ENCODE measurements around the gene NPAS3.

The NPAS3 gene

DNA sequence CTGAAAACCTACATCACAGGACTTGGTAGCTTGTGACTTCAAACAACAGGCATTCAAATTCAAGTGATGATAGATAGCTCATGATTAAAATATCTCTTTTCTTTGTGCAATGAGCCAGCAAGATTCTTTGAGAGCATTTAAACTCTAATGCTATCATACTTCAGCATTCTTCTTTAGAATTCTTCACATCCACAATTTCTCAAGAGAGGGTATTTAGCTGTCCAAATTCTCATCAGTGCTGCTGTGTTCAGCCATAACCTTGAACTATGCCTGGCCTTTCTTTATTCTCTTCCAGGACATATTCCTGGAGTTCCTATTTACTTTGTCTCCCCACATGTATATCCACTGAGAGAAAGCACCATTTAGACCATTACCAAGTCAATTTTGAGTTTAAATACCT, 691.1 kb downstream of the NPAS3 start:
- DNase-seq (ENCODE audit: low read depth in 2 of 2), result no peak

DNA sequence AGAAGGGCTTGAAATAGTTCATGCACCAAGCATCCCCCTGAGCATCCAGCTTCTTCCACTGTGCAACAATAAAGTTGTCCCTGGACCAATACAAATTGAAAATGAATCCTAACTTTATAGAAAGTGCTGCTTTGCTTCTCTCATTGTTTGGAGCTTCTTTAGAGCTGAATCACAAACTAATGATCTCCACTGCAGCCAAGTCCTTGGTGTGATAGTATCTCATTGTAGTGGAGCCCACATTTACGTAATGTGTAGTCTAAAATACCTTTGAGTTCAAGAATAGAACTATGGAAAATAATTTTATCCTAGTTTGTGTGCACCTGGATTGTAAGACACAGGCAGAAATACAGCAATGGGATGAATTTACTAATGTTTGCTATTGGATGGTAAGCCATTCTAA, 692.3 kb downstream of the NPAS3 start:
- no peak for DNase-seq (ENCODE audit: low read depth in 2 of 2)

DNA sequence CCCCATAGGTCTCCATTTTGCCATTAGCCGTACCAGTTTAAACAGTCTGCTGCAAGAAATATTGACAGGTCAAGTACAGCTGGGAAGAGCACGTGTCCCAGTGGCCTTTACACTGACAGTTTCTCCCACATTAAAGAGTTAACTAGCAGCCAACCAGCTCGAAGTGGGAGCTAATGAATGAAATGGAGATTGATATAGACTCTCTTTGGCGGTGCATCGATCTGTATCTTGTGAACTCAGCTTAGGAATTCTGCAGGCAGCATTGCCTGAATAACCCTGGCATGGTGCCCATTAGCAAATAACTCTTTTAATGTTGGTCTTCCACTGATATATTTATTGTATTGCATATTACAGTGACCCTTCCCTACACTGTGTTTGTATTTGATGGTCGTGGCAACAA, 692.8 kb downstream of the NPAS3 start:
- no peak for DNase-seq (ENCODE audit: low read depth in 2 of 2)

DNA sequence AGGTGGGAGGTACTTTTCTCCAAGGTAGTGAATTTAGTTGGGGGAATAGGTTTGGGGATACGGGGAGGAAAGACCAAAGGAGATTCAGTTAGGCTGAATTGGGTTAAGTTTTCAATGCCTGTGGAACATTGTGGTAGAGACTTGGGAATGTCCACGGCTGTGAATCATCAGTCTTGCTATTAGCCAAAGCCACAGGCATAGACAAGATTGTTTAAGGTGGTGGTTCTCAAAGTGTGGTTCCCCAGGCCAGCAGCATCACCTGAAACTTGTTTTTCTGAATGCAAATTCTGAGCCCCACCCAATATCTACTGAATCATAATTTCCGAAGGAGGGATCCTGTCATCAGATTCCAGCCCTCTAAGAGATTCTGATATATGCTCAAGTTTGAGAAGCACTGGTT, 696.0 kb downstream of the NPAS3 start:
- no peak for DNase-seq (ENCODE audit: low read depth in 2 of 2)

DNA sequence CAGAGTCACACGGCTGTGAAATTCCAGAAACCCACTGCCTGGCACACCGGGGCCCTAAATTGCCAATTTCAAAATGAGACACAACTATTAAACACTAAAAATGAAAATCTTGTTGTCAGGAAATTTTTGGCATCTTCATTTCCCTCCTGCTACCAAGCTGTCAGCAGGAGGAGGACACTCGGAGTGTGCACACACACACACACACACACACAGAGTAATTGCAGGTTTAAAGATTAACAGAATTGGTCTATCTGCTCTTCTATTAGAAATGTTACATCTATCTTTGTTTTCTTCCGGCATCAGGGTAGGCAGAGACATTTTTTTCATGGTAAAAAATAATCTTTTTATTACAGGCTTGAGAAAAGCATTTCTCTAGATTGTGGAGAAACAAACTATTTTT, 698.0 kb downstream of the NPAS3 start:
- no peak for DNase-seq (ENCODE audit: low read depth in 2 of 2)

DNA sequence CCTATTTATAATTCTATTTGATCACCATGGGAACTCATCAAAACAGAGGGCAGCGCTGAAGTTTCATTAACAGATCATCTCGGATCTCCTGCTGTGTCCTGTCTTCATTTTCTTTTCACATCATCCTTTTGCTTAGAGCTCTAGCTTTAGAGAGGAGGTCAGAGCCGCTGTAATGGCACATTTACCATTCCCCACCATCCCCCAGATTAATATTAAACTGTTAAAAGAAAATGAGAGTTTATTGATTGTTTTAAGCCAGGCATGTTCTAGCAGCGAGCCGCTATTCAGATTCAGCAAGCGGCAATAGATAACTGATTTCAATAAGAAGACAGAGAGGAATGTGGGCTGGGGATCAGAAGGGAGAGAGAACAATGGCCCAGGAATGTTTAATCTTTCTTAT, 703.4 kb downstream of the NPAS3 start:
- DNase-seq (ENCODE audit: low read depth in 2 of 2), result no peak

DNA sequence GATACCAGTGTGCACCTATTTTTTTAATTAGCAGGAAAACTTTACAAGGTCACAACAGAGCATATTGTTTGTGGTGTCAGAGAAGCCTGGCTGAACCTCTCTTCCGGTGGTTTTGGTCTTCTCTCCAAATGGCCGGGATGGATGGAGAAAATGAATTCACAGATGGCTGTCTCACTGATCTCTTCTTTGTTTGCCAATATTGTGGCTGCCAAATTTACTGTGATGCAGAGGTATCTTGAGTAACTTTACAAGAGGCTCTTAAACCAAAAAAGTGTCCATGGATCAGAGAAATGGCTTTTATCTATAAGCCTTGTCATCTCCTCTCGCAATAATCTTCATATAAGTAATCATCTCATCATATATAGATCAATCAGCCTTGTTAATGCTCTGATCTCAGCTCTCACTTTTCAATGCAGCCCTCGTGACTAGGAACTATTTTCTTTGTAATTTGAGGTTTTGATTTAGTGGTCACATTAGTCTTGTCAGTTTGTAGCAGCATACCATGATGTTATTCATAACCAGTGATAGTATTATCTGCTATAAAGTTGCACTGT, 704.1 kb downstream of the NPAS3 start:
- no peak for DNase-seq (ENCODE audit: low read depth in 2 of 2)

DNA sequence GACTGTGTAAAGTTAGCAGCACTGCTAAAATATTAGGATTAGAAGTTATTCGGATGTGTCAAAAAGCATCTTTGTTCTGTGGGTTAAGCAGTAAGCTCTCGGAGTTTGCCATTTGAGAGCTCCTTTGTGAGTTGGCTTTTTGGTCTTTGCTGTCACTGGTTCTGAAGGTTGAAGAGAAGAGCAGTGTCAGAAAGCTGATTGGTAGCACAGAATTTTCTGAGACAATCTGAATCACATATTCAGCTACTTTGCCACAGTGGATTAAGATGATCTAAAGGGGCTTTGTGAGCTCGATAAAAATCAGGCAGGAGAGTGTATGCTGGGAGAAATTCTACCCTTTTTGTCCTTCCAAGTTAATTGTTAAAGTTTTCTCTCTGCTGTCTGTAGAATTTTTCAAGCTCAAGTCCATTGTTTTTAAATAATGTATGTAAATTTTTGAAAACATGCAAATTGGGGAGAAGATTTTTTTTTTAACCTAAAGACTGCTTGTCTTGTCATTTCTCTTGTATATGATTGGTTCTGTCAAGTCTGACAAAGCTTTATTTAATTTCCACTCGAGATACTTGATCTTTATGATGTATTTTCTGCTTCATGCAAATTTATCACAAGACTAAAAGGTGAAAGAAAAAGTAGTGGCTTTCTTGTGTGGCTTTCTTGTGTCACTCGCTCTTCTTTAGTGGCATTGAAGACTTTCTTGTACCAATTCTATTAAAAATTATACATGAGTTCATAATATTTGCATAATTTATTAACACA, 704.9 kb downstream of the NPAS3 start:
- no peak for DNase-seq (ENCODE audit: low read depth in 2 of 2)

DNA sequence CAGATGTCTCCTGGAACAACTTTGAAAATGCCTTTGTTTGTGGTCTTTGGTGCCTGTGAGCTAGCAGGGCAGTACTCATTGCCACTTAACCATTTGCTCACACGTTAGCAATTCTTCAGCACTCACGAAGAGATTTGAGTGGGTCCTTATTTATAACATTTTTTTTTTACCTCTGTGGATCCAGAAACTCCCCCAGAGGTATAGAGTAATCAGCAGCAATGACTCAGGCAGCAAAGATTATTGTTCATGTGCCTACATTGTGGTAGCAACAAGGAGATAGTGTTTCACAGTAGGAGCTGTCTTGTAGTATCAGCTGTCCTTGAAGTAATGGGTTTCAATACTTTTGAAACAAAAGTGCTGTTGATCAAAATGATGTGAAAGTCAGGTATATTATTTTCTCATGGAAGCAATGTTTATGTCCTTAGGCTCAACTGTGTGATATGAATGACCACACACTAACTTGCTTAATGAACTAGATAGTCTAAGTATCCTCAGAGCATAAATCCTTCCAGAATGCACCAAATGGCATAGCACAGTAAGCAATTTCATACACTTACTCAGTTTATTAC, 708.1 kb downstream of the NPAS3 start:
- DNase-seq (ENCODE audit: low read depth in 2 of 2), result no peak

DNA sequence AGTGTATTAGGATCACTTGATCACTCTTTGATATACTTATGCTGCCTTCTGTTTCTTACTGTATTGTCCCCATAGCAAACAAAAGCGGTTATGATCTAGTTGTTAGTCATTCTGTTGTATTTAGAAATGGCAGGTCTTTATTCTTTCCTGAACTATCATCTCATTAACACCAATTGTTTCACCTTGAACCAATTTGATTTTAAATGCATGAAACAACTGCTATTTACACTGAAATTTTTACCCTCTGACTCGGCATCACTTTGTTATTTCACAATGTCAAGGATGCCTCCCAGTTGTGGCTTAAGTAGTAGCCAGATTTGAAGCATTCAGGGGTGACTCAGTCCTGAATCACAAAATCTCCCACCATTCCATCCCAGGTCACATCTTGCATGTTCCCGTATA, 708.7 kb downstream of the NPAS3 start:
- no peak for DNase-seq (ENCODE audit: low read depth in 2 of 2)

DNA sequence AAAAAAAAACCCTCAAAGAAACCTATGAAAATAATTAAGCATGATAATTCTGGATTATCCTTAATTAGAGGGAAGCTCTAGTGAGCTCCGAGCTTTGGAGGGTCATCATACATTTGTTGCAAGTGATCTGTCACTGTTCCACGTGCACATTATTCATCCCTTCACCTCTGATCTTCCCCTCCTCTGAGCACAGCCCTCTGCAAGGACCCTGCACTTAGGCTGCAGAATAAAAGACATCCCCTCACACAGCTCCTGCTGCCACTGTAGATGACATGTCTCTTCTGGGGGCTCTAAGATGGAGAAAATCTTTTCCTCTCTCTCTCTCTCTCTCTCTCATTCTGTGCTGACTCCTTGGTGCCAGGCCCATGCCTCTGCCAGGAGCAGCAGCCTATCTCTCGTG, 711.8 kb downstream of the NPAS3 start:
- DNase-seq (ENCODE audit: low read depth in 2 of 2), result no peak

DNA sequence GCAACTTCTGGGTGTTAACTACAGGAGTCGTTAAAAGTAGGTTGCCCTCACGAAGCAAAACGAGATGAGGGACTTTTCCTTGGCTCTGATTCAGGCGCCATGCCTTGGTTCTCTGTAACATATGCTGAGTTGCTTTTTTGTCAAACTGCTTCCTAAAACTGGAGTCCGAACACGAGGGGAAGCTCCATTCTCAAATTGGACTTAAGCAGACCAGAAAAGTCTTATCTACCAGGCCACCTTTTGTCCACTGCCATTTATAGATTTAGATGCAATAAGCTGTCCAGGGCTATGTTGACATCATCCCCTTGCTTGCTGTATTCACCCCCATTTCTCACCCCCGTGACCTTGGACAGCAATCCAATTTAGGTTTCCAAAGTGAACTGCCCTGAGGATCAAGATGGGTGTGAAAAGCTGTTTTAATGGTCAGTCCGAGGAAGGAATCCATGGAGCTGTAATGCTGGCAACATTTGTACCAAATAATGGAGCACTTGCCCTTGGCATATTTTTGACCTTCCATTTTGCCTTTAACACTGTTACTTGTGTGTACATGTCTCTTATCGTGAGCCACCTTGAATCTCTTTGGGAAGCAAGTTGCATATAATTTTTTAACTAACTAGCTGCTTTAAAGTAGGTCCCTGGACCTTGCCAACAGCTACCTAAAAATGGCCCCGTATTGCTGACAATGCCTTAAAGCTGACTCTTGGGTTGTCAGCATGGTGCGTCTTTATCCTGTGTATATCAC, 714.1 kb downstream of the NPAS3 start:
- no peak for DNase-seq (ENCODE audit: low read depth in 2 of 2)

DNA sequence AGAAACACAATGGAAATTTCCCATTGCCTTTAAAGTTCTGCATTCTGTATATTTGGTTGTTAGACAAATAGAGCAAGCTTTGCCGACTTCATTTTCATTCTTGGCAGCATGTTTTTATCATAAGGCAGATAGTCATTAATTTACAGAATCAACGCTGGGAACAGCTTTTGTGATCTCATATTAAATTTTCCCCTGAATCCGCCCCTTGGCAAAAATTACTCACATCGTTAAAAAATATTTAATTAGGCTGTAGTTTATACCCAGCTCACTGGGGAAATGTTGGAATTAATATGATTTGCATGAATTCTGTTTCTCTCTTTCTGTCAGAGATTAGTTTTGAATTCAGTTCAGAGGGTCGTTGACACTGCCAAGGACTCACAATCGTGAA, 714.6 kb downstream of the NPAS3 start:
- no peak for DNase-seq (ENCODE audit: low read depth in 2 of 2)

DNA sequence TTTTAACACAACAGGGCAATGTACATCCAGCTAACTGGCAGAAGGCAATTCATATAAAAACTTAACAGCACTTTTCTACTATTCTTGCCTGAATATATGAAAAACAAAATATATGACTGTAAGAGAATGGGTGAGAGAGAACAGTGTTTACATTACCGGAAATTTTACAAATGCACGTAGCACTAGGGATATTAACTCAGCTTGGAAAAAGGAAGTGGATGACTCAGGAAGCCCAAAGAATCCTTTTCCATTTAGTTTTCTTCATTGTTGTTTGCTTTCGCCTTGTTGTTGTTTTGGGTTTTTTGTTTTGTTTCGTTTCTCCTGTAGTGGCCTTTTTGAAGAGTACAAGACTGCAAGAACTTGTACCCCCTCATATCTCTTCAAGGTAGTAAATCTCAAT, 716.7 kb downstream of the NPAS3 start:
- no peak for DNase-seq (ENCODE audit: low read depth in 2 of 2)

DNA sequence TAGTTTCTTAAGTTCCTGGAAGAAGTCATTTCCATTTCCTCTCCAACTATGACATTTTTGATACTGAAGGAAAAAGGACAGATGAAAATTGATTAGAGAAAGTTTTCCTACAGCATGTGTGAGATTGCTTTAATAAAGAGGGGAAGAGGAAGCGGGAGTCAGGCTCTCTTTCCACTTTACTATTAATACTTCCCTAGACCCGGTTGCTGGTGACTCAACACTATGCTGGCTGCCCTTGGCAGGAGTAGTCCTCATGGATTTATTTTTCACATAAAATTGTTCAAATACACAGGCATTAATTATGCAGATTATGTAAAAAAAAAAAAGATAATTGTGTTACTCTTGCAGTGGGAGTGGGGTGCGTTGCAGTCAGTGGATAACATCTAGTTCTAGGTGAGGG, 718.8 kb downstream of the NPAS3 start:
- DNase-seq (ENCODE audit: low read depth in 2 of 2), result no peak

DNA sequence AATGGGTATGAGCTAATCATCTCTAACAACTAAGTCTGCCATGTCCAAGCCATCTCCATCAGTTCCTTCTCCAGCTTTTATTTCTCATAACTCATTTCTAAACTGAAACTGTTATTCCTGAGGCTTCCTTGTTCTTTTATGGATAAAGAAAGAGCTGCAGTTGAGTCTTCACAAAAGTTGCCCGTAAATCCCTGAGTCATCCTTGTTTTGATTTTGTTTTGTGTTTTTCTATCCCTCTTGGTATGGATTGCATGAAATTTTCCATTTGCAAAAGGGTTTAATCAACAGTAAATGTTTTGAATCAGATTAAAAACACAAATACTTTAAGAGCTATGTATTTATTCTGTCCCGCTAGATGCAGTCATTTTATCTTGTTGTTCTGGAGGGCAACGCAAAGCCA, 721.6 kb downstream of the NPAS3 start:
- DNase-seq (ENCODE audit: low read depth in 2 of 2), result no peak

DNA sequence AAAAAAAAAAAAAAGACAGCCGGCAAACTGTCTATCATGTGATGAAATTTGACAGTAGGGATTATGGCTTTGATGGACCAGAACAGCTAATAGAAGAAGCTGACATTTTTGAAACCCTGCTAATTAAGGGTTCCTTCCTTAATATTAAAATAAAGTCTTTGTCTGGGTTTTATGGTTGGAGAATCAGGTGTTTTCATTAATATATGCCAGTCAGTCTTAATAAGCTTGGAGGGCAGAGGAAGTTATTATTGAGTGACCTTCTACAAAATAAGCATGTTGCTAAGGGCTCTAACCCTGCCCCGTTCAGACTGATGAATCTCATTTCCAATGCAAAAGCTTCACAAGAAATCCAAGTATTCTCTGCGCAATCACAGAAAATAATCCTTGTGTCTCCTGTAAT, 722.4 kb downstream of the NPAS3 start:
- DNase-seq (ENCODE audit: low read depth in 2 of 2), result no peak

DNA sequence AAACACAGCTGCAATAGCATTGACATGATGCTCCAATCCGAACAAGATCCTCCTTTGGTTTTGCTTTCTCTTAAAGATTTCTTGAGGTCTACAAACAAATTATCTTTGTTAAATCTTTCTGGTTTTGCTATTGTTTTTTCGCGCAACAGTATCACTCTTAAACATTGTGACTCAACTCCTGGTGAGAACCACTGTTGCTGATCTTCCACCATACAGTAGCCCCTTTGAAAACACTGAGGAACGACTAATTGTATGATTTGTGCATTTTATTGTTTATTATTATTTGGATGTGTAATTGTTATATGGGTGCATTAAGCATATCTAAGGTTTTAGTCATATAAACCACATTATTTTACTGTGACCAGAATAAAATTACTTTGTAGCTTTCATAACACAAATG, 729.4 kb downstream of the NPAS3 start:
- DNase-seq (ENCODE audit: low read depth in 2 of 2), result no peak

DNA sequence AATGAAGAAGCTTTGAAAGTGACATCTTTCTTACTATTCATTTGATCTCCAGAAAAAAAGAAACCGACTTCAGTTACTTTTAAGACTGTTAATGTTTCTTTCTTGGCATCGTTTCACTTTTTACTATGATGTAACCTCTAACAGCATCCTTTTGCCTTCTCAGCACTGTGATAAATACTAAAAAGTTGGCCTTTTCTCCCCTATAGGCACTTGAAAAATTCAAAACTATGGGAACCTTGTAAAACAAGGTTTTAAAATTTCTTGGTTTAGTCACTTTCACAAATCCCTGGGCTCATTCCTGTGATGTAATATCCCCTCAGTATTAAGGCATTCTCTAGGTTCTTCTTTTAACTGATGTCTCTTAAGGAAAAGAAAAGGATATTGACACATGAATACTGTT, 730.4 kb downstream of the NPAS3 start:
- DNase-seq (ENCODE audit: low read depth in 2 of 2), result no peak

DNA sequence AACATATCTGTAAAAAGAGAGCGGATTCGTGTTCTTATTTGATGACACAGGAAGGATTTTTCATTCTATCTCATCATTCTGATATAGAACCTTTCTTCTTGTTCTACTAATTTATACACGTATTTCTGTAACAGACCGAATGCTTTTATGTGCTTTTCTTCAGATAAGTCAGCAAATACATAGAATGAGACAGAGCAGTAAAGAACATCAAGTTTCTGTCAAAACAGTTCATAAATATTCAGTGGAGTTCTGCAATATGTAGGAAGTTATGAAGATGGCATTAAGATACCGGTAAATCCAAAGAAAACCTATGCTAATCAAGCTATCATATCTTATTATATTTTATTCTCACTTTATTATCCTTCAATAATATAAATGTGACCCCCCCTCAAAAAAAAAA, 731.6 kb downstream of the NPAS3 start:
- no peak for DNase-seq (ENCODE audit: low read depth in 2 of 2)

DNA sequence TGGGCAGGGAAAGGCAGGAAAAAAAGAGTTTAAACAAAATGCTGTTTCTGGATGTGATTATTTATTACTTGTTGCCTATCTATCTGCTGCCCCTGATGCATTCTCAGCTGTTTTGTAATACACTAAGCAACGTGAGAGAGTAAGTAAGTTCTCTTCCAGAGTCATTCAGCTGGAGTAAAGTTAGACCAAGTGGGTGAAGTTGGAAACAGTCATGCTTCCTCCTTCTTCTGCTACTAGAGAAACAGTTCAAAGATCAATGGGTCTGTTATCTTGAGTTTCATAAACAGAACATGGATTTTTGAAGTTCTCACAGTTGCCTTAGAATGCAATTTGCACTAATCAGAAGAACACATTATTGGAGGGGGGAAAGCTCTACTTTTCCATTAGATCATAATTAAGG, 732.9 kb downstream of the NPAS3 start:
- no peak for DNase-seq (ENCODE audit: low read depth in 2 of 2)

DNA sequence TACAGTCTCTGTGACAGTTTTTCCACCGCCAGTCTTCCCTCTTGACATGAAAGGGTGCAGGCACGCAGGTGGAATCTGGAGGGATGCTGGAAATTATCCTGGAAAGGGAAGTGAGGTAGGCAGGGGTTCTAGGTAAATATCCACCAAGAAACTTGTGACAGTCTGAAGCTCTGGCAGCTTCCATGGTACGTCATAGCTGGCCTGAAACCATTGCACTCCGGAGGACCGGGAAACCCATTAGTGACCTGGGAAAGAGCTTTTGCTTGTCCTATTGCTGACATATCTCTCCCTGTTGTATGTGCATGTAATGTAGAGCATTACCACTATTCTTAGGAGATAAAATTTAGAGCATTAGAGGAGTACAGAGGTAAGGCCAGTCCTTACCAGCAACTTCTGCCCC, 736.2 kb downstream of the NPAS3 start:
- no peak for DNase-seq (ENCODE audit: low read depth in 2 of 2)

Measured in activated CD8-positive, alpha-beta memory T cell treated with anti-CD3 and anti-CD28 coated beads for 4 hours (primary cell).